PC-9 (cell line): ENCODE data around the gene ZNF888. TPM values are rescaled to one million over a fixed set of nuclear protein-coding genes. Genes with fewer than 3 reads are reported as not detected.
A peak's percentile ranks its signal among the peaks of the same experiment; 100 is the strongest.
"Not testable (repeated sequence)": the region's sequence is repeated elsewhere in the genome, so short reads cannot be mapped to it uniquely, and the experiment has no call there.

Experiments
- BruUV-seq: library from RNA; stranded (reverse); fragments of 400-500 nt; replicated peaks from 2 replicates; lab custom pipeline; 2021; lab: Mats Ljungman, UMichigan
- CTCF ChIA-PET: fragments of 300-600 bp; sonication (Branson Sonifier 250); formaldehyde crosslinking; loops from one replicate; lab custom pipeline; 2022; ENCODE audit warnings: antibody characterized with exemption; lab: Charles Lee
- POLR2A ChIA-PET: fragments of 300-600 bp; sonication (Branson Sonifier 250); formaldehyde crosslinking; loops from one replicate; lab custom pipeline; 2022; ENCODE audit warnings: antibody characterized with exemption; ENCODE audit not compliant: unreplicated experiment; lab: Charles Lee
- DNase-seq, 2 experiments: peaks; one replicate each; pipeline versions ENCODE4 v3.0.0 to v3.0.0-alpha.2; 2015 to 2022; ENCODE audit warnings: mixed read lengths in 1 of 2
- H2AFZ ChIP-seq: fragments of 200-600 bp; sonication (generic); 2 replicates; pipeline ENCODE4 v1.8.1; 2017; ENCODE audit warnings: antibody characterized with exemption
- H3F3A ChIP-seq: fragments of 200-600 bp; sonication (generic); 2 replicates; pipeline ENCODE4 v1.8.1; 2017; ENCODE audit warnings: antibody characterized with exemption, mild to moderate bottlenecking, low read depth; ENCODE audit not compliant: insufficient read depth
- H3K27ac ChIP-seq: fragments of 200-600 bp; sonication (generic); 2 replicates; pipeline ENCODE4 v1.6.1; 2016; ENCODE audit warnings: mixed run types
- H3K27me3 ChIP-seq: fragments of 200-600 bp; sonication (generic); 2 replicates; pipeline ENCODE4 v1.6.1; 2016; ENCODE audit warnings: low read depth, mixed run types; ENCODE audit not compliant: insufficient read depth
- H3K36me3 ChIP-seq: fragments of 200-600 bp; sonication (generic); 2 replicates; pipeline ENCODE4 v1.6.1; 2016; ENCODE audit warnings: low read depth, mixed run types
- H3K4me1 ChIP-seq: fragments of 200-600 bp; sonication (generic); replicated peaks from 2 replicates; pipeline ENCODE4 v1.6.1; 2016; ENCODE audit warnings: mixed run types; ENCODE audit not compliant: insufficient read depth
- H3K4me2 ChIP-seq: fragments of 200-600 bp; sonication (generic); 2 replicates; pipeline ENCODE4 v1.6.1; 2017; ENCODE audit warnings: mixed run types
- H3K4me3 ChIP-seq: fragments of 200-600 bp; sonication (generic); 2 replicates; pipeline ENCODE4 v1.6.1; 2016; ENCODE audit warnings: mixed run types
- H3K79me2 ChIP-seq: fragments of 200-600 bp; sonication (generic); 2 replicates; pipeline ENCODE4 v1.6.1; 2017; ENCODE audit warnings: low read depth, mixed run types
- H3K9me2 ChIP-seq: fragments of 200-600 bp; sonication (generic); 2 replicates; pipeline ENCODE4 v1.8.1; 2017; ENCODE audit warnings: mild to moderate bottlenecking; ENCODE audit not compliant: insufficient read depth
- H3K9me3 ChIP-seq: fragments of 200-600 bp; sonication (generic); 2 replicates; pipeline ENCODE4 v1.8.1; 2016; ENCODE audit warnings: low read depth; ENCODE audit not compliant: insufficient read depth
- H4K20me1 ChIP-seq: fragments of 200-600 bp; sonication (generic); 2 replicates; pipeline ENCODE4 v1.8.1; 2017; ENCODE audit not compliant: insufficient read depth
- CTCF ChIP-seq: fragments of 200-600 bp; sonication (generic); conservative IDR thresholded peaks from 2 replicates; pipeline ENCODE4 v1.6.1; 2017; ENCODE audit warnings: mixed run types, antibody characterized with exemption, mild to moderate bottlenecking, moderate library complexity
- EZH2 ChIP-seq: fragments of 200-600 bp; sonication (generic); IDR thresholded peaks from 2 replicates; pipeline ENCODE4 v1.8.0; 2017; ENCODE audit warnings: antibody characterized with exemption, low read depth
- intact Hi-C: fragments of 100-400 bp; cut with micrococcal nuclease; formaldehyde crosslinking; loops from one replicate; pipeline ENCODE4 v1.10.0; 2022; ENCODE audit not compliant: unreplicated experiment
- total RNA-seq: library from RNA; stranded (reverse); gene quantifications from 2 replicates; pipeline ENCODE4 v1.2.3, GENCODE V29; 2021

Gene ZNF888
- total RNA-seq, 1 experiment from 2014 or later, result 14.5 TPM

- H3K79me2 ChIP-seq, result peaks cover 27% of the 10 kb centered on the region
- no peak overlapping the region for H3K27ac ChIP-seq
- BruUV-seq, result no TSS peak
- peaks cover 31% of the 10 kb centered on the region for H3K9me3 ChIP-seq
- no peak for DNase-seq
- TF ChIP-seq CTCF, result no peak
- no peak for TF ChIP-seq EZH2
- no peaks in the 10 kb centered on the region for H4K20me1 ChIP-seq
- no peaks in the 10 kb centered on the region for H3K27me3 ChIP-seq
- no peaks in the 10 kb centered on the region for H3K9me2 ChIP-seq
- ChIA-PET POLR2A (interaction anchor here (0.6 kb wide), 1 partner anchor 290 kb away, joined by 3 read pairs; no protein-coding TSS in a partner anchor), CTCF (no interaction called here)
- H3K4me1 ChIP-seq, result peaks cover 14% of the 10 kb centered on the region
- H3K36me3 ChIP-seq, result peaks cover 29% of the 10 kb centered on the region
- peaks cover 7% of the 10 kb centered on the region for H3F3A ChIP-seq
- no peak overlapping the region for H2AFZ ChIP-seq
- intact Hi-C loops, result no loop called here
- H3K4me2 ChIP-seq, result no peak overlapping the region
- H3K4me3 ChIP-seq, result no peak overlapping the region
Measured at GRCh38 chr19:52935434-52935833, 12.2 kb upstream of the ZNF888 start.

- H3K4me3 ChIP-seq, BruUV-seq, H3K9me3 ChIP-seq, H3K9me2 ChIP-seq, POLR2A ChIA-PET, H3K4me1 ChIP-seq, H3K4me2 ChIP-seq, H3K27me3 ChIP-seq, H4K20me1 ChIP-seq, H2AFZ ChIP-seq, DNase-seq, CTCF ChIA-PET, H3K27ac ChIP-seq: not testable (repeated sequence)
- H3F3A ChIP-seq, result peaks cover 13% of the 10 kb centered on the region; the same call in 1 of the 2 replicates
- intact Hi-C loops, result loop anchor here (5.0 to 10.0 kb wide), 2 partner anchors 137 to 270 kb away; partner anchors contain the start of genes ZNF600 and ZNF665
- peaks cover 12% of the 10 kb centered on the region; the same call in 1 of the 2 replicates for H3K79me2 ChIP-seq
- peaks cover 14% of the 10 kb centered on the region for H3K36me3 ChIP-seq
Measured at GRCh38 chr19:52924641-52925040, 1.4 kb upstream of the ZNF888 start.

- POLR2A ChIA-PET, result interaction anchor here (0.6 kb wide), 1 partner anchor 897 kb away, joined by 7 read pairs; no protein-coding TSS in a partner anchor
- Histone ChIP-seq H3K79me2 (peaks cover 12% of the 10 kb centered on the region; the same call in 1 of the 2 replicates), H3F3A (peaks cover 13% of the 10 kb centered on the region; the same call in 1 of the 2 replicates), H4K20me1 (no peaks in the 10 kb centered on the region), H3K9me2 (no peaks in the 10 kb centered on the region), H3K4me3 (peak overlapping the region; percentile 96), H3K27me3 (no peaks in the 10 kb centered on the region), H2AFZ (peak overlapping the region; percentile 100), H3K27ac (peak overlapping the region; percentile 82; the same call in 1 of the 2 replicates), H3K4me1 (0 out of 2 replicates have a peak, but pooled peaks cover 6% of the 10 kb centered on the region), H3K9me3 (no peaks in the 10 kb centered on the region), H3K36me3 (peaks cover 7% of the 10 kb centered on the region), H3K4me2 (peak overlapping the region; percentile 90)
- BruUV-seq, result TSS peak; percentile 76
- CTCF ChIA-PET, result no interaction called here
- TF ChIP-seq EZH2 (no peak), CTCF (no peak)
- intact Hi-C loops, result loop anchor here (2.0 to 10.0 kb wide), 6 partner anchors 19 to 271 kb away; partner anchors contain the start of genes ZNF320, ZNF600, ZNF665 and ZNF816
- peak in 1 of 2 experiments; percentile 63 for DNase-seq
Measured at GRCh38 chr19:52923778-52924593, 758 bp upstream of the ZNF888 start.
